Lung (tissue), 12 donors: Measurements from ENCODE around the gene FOXP2. TPM values are rescaled to one million over a fixed set of nuclear protein-coding genes. Genes with fewer than 3 reads are reported as not detected.

Source experiments
- ATAC-seq: fragments of 200-7000 bp; cut with Tn5 transposase; one replicate; pipeline ENCODE4 v1.9.1; 2020; ENCODE audit warnings: moderate number of reproducible peaks; ENCODE audit not compliant: insufficient read depth, low FRiP score
- DNase-seq, 3 donors: peaks; one replicate each; pipeline ENCODE4 v3.0.0-alpha.2; 2013 to 2017
- H3K27ac ChIP-seq, 2 donors: one replicate each; pipeline ENCODE4 v1.5.1; 2013; ENCODE audit warnings: mild to moderate bottlenecking in 2 of 2, moderate library complexity in 2 of 2, control low read depth in 1 of 2, inconsistent platforms in 1 of 2, low read depth in 1 of 2, low read length in 1 of 2
- H3K27me3 ChIP-seq, 3 donors: one replicate each; pipeline ENCODE4 v1.5.1; 2013; ENCODE audit warnings: low read length in 2 of 3; ENCODE audit not compliant: control insufficient read depth in 3 of 3, insufficient read depth in 3 of 3
- H3K36me3 ChIP-seq, 4 donors: one replicate each; pipeline ENCODE4 v1.5.1; 2013; ENCODE audit warnings: low read length in 4 of 4, mild to moderate bottlenecking in 1 of 4, moderate library complexity in 1 of 4; ENCODE audit not compliant: control insufficient read depth in 4 of 4, insufficient read depth in 4 of 4
- H3K4me1 ChIP-seq, 5 donors: one replicate each; pipeline ENCODE4 v1.5.1; 2013; ENCODE audit warnings: low read length in 5 of 5, mild to moderate bottlenecking in 2 of 5, moderate library complexity in 1 of 5; ENCODE audit not compliant: control insufficient read depth in 5 of 5, insufficient read depth in 5 of 5
- H3K4me3 ChIP-seq: one replicate; pipeline ENCODE4 v1.5.1; 2013; ENCODE audit warnings: mild to moderate bottlenecking, control low read depth, moderate library complexity
- H3K9ac ChIP-seq, 2 donors: one replicate each; pipeline ENCODE4 v1.5.1; 2013; ENCODE audit warnings: low read length in 2 of 2, control low read depth in 1 of 2; ENCODE audit not compliant: insufficient read depth in 1 of 2
- H3K9me3 ChIP-seq, 4 donors: one replicate each; pipeline ENCODE4 v1.5.1; 2013; ENCODE audit warnings: low read length in 3 of 4, mild to moderate bottlenecking in 1 of 4, moderate library complexity in 1 of 4; ENCODE audit not compliant: control insufficient read depth in 4 of 4, insufficient read depth in 3 of 4
- WGBS, 2 donors: extraction: QIAGEN DNeasy Blood & Tissue Kit; methylation state at CpG; one replicate each; pipeline ENCODE4 v1.1.7; 2013; 5-methylcytosine and 5-hydroxymethylcytosine counted together
- polyA plus RNA-seq, 2 donors: library from polyadenylated mRNA; stranded (reverse); fragments of 200-250 nt; gene quantifications; one replicate each; pipeline ENCODE4 v1.2.1, GENCODE V29; 2013
- total RNA-seq, 2 donors: library from RNA; depleted of rRNA in 1 of 2; stranded (reverse); fragments of >200 nt in 1 of 2; gene quantifications; one replicate each; pipeline ENCODE4 v1.2.1, GENCODE V29; 2014 to 2021
- TF ChIP-seq, protein P1 (sequence below): IDR thresholded peaks from 2 replicates; pipeline ENCODE4 v1.5.1; 2012; ENCODE audit warnings: mild to moderate bottlenecking; ENCODE audit errors: control extremely low read depth, extremely low read depth
- donor health status: control.
- donor health status: control.
- donor health status: Bipolar disorder and iron deficiency.
- donor health status: healthy.
- donor health status: DM: yes; HTN: yes; CAD: no.

Gene FOXP2
- total and polyA plus RNA-seq, 4 donors = 0.93 to 49.3 (median 5.0) TPM

DNA sequence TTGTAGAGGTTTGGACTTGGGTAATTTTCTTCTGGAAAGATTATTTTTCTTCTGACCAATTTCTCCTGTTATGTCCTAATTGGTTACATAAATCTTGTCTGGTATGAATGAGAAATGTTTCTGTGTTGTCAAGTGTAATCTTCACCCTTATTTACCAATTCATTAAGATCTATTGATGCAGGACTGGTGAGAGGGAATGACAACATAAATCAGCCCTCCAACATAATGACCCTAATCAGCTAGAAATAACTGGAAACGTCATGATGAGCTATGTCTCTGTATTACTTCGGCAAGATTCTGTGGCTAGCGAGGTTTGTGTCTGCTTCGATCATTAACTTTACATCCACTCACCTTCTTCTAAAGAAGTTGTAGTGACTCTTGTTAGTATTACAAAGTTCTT is 3.5 kb downstream of the FOXP2 start:
- no peaks in the 10 kb centered on the region for H3K27me3 ChIP-seq
- no peak overlapping the region for H3K9ac ChIP-seq
- no peaks in the 10 kb centered on the region for H3K9me3 ChIP-seq
- TF ChIP-seq, protein P1, sequence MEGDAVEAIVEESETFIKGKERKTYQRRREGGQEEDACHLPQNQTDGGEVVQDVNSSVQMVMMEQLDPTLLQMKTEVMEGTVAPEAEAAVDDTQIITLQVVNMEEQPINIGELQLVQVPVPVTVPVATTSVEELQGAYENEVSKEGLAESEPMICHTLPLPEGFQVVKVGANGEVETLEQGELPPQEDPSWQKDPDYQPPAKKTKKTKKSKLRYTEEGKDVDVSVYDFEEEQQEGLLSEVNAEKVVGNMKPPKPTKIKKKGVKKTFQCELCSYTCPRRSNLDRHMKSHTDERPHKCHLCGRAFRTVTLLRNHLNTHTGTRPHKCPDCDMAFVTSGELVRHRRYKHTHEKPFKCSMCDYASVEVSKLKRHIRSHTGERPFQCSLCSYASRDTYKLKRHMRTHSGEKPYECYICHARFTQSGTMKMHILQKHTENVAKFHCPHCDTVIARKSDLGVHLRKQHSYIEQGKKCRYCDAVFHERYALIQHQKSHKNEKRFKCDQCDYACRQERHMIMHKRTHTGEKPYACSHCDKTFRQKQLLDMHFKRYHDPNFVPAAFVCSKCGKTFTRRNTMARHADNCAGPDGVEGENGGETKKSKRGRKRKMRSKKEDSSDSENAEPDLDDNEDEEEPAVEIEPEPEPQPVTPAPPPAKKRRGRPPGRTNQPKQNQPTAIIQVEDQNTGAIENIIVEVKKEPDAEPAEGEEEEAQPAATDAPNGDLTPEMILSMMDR = no peak
- H3K4me1 ChIP-seq = peaks cover 0 to 36% (median 9%) of the 10 kb centered on the region in 5 donors
- DNase-seq (peak in 1 of 3 donors; percentile 43), ATAC-seq (no peak)
- no peaks in the 10 kb centered on the region for H3K36me3 ChIP-seq
- 74 to 78% methylated on average over 4 of the region's 4 CpGs for WGBS, 2 donors
- H3K27ac ChIP-seq = no peak overlapping the region
- no peak overlapping the region for H3K4me3 ChIP-seq

DNA sequence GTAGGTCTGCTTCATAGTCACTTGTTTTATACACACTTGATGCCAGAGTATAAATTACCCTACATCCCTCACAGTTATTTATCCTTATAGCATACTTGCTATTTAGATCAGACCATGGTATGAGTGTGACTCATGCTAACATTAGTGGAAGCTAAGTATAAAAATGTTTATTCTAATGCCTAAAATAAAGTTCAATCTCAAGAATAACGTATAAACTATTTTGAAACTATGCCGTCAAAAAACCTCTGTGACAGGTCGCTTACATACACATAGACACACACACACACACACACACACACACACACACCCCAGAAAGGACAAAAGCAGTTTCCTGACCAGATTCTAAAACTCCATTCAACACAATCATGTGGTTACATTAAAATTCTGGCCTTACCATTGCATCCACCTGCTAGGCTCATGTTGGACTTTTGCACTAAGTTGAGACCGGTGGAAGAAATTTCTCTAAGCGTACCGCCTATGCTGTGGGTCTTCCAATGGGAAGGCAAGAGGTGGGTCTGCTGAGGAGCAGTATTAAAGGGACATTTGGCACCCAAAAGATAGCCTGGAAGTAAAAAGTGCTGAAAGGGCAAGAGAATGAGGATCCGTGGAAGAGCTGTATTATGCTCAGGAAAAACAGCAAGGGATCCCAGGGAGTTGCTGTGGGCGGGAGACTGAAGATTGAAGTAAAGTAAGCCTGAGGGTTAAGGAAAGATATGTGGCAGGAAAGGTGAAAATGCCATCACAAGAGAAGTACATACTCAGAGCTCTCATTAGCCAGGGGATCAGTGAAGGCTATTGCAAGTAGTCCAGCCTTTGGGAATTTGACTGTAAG is 5.0 kb downstream of the FOXP2 start:
- no peak for ATAC-seq
- 86 to 89% methylated on average over 8 of the region's 8 CpGs for WGBS, 2 donors
- H3K4me3 ChIP-seq = no peak overlapping the region
- H3K9ac ChIP-seq = no peak overlapping the region
- H3K27me3 ChIP-seq = no peaks in the 10 kb centered on the region
- no peak overlapping the region for H3K27ac ChIP-seq
- TF ChIP-seq, protein P1 = no peak
- peaks cover 0 to 29% (median 2%) of the 10 kb centered on the region in 5 donors for H3K4me1 ChIP-seq
- no peaks in the 10 kb centered on the region for H3K36me3 ChIP-seq
- peak in 1 of 3 donors; percentile 23 for DNase-seq
- no peaks in the 10 kb centered on the region for H3K9me3 ChIP-seq

DNA sequence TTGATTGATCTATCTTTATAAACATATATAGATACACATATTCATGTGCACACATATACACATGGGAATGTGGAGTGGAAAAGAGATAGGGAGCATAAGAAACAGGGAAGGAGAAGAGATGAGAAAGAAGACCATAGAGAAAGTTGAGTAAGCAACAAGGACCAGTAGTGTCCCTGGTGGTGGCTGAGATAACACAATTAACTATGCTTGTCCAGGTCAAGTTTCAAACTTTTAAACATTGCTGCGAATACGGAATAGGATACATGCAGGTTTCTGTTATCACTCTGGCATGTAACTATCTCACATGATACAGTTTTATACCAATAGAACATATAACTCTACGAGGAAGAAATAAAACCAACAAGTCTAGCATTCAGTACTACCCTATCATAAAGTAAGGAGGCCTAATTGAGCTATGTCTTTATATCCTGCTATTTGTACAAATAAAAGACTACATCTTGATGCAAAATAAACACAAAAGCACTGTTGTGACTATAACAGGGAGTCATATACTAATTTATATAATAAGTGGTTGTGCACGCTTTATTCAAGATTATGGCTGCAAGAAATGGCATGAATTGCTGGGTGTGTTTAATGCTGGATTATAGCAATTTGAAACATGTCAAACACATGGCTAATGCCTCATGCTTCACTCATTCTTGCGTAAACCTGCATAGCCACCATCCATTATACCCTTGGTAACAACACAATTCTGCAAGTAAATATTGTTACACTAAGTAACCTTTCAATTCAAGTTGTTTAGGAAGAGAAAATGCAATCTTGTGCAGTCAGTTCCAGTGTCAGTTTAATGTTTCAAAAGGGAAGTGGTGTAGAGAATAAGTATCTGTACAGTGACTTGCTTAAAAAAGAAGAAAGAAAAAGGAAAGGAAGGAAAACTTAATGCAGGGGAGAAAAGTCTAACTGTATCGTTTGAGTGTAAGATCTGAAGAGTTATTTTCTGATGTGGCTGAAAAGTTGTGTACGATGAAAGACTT is 8.2 kb downstream of the FOXP2 start:
- TF ChIP-seq, protein P1 = no peak
- no peak overlapping the region for H3K9ac ChIP-seq
- ATAC-seq (no peak), DNase-seq (peak in 2 of 3 donors; percentile 30 to 41)
- no peak overlapping the region for H3K4me3 ChIP-seq
- peaks cover 0 to 14% (median 0%) of the 10 kb centered on the region in 5 donors for H3K4me1 ChIP-seq
- no peaks in the 10 kb centered on the region for H3K36me3 ChIP-seq
- no peaks in the 10 kb centered on the region for H3K27me3 ChIP-seq
- no peaks in the 10 kb centered on the region for H3K9me3 ChIP-seq
- no peak overlapping the region for H3K27ac ChIP-seq
- WGBS, 2 donors = 86 to 87% methylated on average over 7 of the region's 7 CpGs
